Activated CD4-positive, alpha-beta T cell treated with anti-CD3 and anti-CD28 coated beads, Interleukin-2, Interleukin-4, amounts not matched to agents 100 ng/mL and 50 ng/mL, durations not matched to agents 16 hours and 8 hours (primary cell): ENCODE data around the gene MAP3K14.
A peak's percentile ranks its signal among the peaks of the same experiment; 100 is the strongest.

Source experiments
- DNase-seq: peaks from one replicate; pipeline ENCODE4 v3.0.0-alpha.2; 2020; ENCODE audit warnings: low spot score

Gene MAP3K14

DNA sequence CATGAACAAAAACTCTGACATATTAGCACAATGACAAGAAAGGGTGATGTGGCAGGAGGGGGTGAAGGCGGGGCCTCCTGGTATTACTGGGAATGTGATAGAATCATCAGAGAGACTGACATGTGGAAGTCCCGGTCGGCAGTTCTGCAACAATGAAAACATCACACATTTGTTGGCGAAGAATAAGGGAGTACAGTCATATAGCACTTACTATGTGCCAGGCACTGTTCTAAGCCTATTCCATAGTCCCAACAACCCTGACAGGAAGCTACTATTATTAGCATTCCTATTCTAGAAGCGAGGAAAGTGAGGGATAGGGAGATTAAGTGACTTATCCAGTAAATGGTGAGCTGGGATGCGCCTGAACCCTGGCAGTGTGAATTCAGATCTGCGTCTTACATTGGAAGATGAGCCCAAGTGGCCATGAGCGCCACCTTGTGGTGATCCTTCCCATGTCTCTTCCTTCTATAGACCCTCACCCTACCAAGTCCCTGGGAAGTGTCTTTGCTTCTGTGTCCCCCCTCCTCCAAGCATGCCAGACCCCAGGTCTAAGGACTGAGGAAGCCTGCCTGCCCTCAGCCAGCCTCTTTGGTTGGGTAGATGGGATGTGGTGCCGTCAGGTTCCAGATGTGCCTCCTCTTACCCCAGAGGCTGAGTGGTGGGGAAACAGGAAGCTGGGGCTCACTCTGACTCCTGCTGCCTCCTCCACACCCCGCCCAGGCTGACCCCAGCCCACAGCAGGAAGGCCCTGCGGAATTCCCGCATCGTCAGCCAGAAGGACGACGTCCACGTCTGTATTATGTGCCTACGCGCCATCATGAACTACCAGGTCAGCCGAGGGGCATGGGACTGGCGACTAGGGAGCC, 81.2 kb downstream of the MAP3K14 start:
- peak; percentile 74 for DNase-seq

GRCh38 chr17:45234641-45235415, 82.0 kb downstream of the MAP3K14 start:
- DNase-seq = peak; percentile 44

GRCh38 chr17:45233423-45233924, 83.3 kb downstream of the MAP3K14 start:
- DNase-seq = no peak

DNA sequence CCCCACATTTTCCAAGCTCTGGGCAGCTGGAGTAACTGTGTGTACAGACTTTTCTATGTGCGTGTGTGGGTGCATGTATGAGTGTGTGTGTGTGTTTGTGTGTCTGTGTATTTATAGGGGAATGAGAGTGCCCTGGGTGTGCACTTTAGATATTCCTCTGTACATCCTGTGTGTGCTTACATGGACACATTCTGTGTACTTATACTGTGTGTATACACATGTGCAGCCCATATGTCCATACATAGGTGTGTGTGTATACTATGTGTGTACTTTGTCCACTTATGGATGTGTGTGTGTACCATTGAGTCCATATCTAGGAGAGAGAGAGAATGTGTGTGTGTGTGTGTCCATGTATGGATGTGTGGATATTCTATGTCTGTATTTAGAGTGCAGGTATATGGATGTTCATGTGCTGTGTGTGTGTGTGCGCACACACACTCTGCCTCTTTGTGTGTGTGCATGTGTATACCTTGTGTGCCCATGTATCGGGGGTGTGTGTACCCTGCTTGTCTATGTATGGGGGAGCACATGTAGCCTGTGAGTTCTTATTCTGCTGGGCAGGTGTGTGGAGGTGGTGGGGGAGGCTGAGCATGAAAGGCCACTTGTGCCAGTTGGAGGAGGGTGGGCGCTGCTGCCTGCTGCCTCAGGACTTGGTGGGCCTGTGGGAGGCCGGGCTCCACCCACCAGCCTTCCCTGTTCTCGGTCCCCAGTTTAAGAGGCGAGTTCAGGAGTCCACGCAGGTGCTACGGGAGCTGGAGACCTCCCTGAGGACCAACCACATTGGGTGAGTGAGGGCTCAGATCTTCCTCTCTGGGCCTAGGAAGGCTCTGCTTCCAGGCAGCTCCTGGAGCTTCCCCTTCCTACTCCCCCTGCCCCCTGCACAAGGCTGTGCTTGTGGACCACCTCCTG, 84.1 kb downstream of the MAP3K14 start:
- DNase-seq = no peak

DNA sequence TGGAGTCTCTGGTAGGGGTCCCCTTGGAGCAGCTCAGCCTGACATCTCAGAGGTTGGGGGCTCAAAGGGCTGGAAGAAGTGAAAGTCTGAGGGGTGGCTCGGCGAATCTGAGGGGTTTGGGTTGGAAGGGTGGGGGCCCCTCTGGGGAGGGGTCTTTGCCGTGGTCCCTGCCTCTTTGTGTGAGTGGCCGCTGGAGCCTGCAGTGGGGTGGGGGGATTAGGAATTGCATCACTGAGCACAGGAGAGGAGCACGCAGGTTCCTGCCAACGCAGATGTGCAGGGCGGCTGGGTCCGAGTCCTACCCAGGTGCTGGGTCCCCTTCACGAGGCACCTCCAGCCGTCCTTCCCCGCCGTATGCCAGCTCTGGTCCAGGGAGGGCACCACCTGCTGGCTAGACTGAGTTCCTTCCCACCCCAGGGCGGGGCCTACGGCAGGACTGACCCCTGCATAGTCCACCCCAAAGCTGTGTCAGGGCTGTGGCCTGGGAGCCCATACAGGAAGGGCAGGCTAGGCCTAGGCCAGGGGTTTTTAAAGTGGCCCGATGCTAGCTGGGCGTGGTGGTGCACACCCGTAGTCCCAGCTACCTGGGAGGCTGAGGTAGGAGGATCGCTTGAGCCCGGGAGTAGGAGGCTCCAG, 85.2 kb downstream of the MAP3K14 start:
- no peak for DNase-seq

- no peak for DNase-seq
These were observed 85.9 kb downstream of the MAP3K14 start for GRCh38 chr17:45230787-45231480.

GRCh38 chr17:45230410-45230786, 86.4 kb downstream of the MAP3K14 start:
- DNase-seq = no peak

GRCh38 chr17:45229681-45230409, 87.0 kb downstream of the MAP3K14 start:
- DNase-seq = no peak

- peak; percentile 95 for DNase-seq
These were observed 87.9 kb downstream of the MAP3K14 start for GRCh38 chr17:45228763-45229539.

GRCh38 chr17:45227926-45228762, 88.7 kb downstream of the MAP3K14 start:
- peak; percentile 25 for DNase-seq

DNA sequence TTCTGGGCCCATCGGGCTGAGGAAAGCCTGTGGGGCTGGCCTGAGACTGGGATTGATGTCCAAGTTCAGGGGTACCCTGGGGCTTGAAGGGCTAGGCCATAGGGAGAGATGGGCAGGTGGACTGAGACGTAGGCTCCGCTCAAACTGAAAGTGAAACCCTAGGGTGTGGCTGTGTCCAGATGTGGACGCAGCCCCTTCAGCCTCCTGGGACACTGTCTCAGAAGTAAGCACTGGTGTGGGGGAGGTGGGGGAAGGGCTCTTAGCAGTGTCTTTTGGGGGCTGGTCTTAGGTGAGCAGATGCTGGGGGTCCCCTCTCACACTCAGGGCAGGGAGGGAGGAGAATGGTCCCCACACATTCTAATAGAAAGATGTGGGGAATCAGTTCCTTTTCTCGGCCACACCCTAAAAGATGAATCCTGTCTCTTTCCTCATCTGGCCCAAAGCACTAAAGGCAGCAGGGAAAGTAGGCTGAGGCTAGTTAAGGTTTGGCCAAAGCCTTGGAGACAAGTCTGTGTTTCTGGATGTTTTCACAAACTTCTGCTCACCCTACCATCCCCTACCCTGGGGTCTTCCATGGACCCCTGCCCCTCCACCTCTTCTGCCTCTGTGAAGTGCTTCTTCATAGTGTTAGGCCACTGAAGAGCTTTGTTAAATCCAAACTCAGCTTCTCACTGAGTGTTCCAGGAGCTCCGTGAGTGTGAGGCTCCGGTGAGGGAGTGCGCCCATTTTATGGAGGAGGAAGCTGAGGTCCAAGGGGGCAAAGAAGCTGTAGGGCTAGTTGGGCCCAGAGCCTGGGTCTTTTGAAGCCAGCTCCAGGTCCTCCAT, 89.5 kb downstream of the MAP3K14 start:
- peak; percentile 35 for DNase-seq

- peak; percentile 19 for DNase-seq
These were observed 90.2 kb downstream of the MAP3K14 start for GRCh38 chr17:45226576-45226975.

DNA sequence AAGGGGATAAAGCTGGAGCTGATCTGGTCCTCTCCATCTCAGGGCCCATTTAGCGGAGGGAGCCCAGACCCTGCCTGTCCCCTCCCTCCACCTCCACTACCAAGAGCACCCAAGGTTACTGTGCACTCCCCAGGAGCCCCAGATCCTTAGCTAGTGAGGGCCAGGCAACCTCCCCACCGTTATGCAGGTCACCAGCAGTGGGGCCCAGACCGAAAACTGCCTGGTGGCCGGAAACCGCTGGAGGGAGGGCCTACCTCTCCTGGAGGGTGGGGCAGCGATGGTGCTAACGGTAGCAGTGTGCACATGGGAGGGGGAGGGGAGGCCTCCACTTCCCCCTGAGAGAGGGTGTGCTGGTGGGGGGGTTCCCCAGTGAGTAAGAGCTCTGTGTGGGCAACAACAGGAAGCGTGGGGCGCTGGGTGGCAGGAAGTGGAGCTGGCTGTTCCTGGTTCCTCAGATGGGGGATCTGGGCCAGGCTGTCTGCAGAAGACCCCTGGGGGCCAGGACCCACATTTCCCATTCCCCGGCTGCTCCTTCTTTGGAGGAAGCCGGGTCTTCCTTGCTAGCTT, 90.8 kb downstream of the MAP3K14 start:
- DNase-seq = peak; percentile 98

GRCh38 chr17:45225051-45225700, 91.6 kb downstream of the MAP3K14 start:
- peak; percentile 67 for DNase-seq

- DNase-seq = peak; percentile 38
These were observed 92.2 kb downstream of the MAP3K14 start for GRCh38 chr17:45224671-45225050.
